BE2C (cell line): ENCODE data around the gene UGDH.

ENCODE experiments used
- DNase-seq: peaks from one replicate; pipeline ENCODE4 v3.0.0-alpha.2; 2020
- H3K27me3 ChIP-seq: fragments of 250-450 bp; sonication (Bioruptor Pico); 2 replicates; pipeline ENCODE4 v1.5.1; 2020; ENCODE audit warnings: mild to moderate bottlenecking
- H3K36me3 ChIP-seq: fragments of 250-450 bp; sonication (Bioruptor Pico); 2 replicates; pipeline ENCODE4 v1.5.1; 2020; ENCODE audit warnings: mild to moderate bottlenecking
- H3K4me1 ChIP-seq: fragments of 250-450 bp; sonication (Bioruptor Pico); 2 replicates; pipeline ENCODE4 v1.5.1; 2020
- H3K4me3 ChIP-seq: 2 replicates; pipeline ENCODE4 v1.5.1; 2011; ENCODE audit warnings: low read depth, low read length
- H3K9me3 ChIP-seq: fragments of 250-450 bp; sonication (Bioruptor Pico); 2 replicates; pipeline ENCODE4 v1.5.1; 2020
- TF ChIP-seq, protein P1 (sequence below): IDR thresholded peaks from 2 replicates; pipeline ENCODE4 v1.5.1; 2012; ENCODE audit warnings: mild to moderate bottlenecking, low read depth, low read length

Gene UGDH

DNA sequence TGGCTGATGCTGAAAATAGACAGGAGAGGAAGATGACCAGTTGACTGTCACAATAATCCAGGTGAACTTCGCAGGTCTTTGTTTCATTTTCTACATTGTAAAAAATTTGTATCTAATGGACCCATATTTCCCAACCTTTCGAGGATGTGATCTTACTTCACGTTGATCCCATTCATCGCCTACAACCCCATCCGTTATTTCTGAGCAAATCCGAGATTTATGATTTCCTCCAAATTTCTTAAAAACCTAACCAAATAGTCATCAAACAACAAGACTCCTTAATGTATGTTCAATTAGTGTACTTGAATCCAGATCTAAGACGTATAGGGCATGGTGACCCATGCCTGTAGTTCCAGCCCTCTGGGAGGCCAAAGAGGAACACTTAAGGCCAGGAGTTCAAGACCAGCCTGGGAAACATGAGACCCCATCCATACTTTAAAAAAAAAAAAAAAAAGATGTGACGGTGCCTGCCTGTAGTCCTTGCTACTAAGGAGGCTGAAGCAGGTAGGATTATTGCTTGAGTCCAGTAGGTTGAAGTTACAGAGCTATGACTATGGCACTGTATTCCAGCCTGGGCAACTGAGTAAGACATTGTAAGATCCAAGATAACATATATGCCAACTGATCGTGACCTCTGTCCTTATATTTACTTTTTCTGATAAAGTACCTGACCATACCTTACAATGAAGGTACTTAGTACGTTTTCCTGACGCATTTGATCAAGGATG, 74.2 kb downstream of the UGDH start:
- TF ChIP-seq, protein P1, sequence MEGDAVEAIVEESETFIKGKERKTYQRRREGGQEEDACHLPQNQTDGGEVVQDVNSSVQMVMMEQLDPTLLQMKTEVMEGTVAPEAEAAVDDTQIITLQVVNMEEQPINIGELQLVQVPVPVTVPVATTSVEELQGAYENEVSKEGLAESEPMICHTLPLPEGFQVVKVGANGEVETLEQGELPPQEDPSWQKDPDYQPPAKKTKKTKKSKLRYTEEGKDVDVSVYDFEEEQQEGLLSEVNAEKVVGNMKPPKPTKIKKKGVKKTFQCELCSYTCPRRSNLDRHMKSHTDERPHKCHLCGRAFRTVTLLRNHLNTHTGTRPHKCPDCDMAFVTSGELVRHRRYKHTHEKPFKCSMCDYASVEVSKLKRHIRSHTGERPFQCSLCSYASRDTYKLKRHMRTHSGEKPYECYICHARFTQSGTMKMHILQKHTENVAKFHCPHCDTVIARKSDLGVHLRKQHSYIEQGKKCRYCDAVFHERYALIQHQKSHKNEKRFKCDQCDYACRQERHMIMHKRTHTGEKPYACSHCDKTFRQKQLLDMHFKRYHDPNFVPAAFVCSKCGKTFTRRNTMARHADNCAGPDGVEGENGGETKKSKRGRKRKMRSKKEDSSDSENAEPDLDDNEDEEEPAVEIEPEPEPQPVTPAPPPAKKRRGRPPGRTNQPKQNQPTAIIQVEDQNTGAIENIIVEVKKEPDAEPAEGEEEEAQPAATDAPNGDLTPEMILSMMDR: no peak
- Histone ChIP-seq H3K27me3 (no peaks in the 10 kb centered on the region), H3K4me1 (peaks cover 3% of the 10 kb centered on the region; the same call in 1 of the 2 replicates), H3K4me3 (no peak overlapping the region), H3K36me3 (peaks cover 75% of the 10 kb centered on the region), H3K9me3 (no peaks in the 10 kb centered on the region)
- DNase-seq: no peak

DNA sequence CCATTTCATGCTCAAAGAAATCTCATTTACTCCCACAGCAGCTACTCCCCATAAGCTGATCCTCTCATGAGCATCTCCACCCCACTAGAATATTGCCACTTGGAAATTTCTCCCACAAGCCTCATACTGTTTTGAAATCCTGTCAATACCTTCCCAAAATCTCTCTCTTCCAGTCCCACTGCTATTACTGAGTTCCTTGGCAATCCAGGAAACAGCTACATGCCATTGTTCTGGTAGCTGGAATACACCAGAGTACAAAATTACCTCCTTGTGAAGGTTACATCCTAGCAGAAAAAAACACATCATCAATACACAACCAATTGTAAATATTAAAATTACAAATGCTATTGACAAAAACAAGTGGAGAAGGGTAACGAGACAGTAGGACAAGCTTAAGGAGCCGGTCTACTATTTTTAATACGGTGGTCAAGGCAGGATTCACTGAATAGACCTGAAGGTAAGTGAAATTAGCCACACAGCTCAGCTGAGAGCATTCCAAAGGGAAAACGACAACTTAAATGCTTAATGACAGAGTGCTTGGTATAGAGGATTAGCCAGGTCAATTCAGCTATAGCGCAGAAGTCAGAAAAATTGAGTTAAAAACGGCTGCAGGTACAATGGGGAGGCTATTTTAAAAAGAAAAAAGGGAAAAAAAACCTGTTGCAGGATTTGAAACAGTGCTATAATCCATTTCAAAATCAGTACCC, 74.9 kb downstream of the UGDH start:
- no peaks in the 10 kb centered on the region for H3K27me3 ChIP-seq
- DNase-seq: no peak
- peaks cover 68% of the 10 kb centered on the region for H3K36me3 ChIP-seq
- no peak overlapping the region for H3K4me3 ChIP-seq
- H3K9me3 ChIP-seq: no peaks in the 10 kb centered on the region
- TF ChIP-seq, protein P1: no peak
- peaks cover 3% of the 10 kb centered on the region; the same call in 1 of the 2 replicates for H3K4me1 ChIP-seq

DNA sequence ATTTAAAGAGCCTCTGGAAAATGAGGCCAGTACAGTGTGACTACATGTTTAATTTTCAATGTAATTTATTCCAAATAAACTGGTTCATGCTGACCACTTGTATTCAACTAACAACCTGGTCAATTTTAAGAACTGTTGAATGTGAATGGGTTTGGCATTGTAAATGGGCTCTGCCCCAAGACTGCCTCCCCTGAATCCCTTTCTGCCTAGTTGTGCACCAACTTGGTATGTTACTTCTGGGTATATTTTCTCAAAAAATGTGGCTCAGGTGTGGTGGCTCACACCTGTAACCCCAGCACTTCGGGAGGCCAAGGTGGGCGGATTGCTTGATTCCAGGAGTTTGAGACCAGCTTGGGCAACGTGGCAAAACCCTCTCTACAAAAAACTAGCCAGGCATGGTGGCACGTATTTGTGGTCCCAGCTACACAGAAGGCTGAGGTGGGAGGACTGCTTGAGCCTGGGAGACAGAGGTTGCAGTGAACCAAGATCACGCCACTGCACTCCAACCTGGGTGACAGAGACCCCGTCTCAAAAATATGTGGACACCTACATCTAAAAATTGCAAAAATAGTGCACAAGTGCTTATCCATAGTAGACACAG, 75.7 kb downstream of the UGDH start:
- H3K27me3 ChIP-seq: no peaks in the 10 kb centered on the region
- DNase-seq: no peak
- TF ChIP-seq, protein P1: no peak
- peaks cover 60% of the 10 kb centered on the region for H3K36me3 ChIP-seq
- H3K9me3 ChIP-seq: no peaks in the 10 kb centered on the region
- peaks cover under 1% of the 10 kb centered on the region; the same call in 1 of the 2 replicates for H3K4me1 ChIP-seq
- no peak overlapping the region for H3K4me3 ChIP-seq

DNA sequence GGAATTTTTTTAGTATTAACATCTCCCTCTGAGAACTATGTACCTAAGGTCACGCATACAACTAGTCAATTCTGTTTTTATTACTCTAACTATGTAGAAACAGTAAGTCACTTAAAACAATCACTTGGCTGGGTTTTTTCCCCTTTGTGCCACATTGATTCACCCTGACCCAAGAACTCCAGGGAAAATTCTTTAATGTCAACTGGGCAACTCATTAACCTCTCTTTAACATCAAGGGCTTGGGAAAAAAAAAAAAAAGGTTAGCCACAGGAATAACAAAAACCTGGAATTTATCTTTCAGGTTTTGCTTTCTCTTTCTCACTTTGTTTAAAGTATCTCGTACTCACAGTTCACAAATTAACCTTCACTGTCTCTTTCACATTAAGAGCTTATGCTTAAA, 76.6 kb downstream of the UGDH start:
- DNase-seq: no peak
- peaks cover 51% of the 10 kb centered on the region for H3K36me3 ChIP-seq
- no peak overlapping the region for H3K4me3 ChIP-seq
- no peaks in the 10 kb centered on the region for H3K27me3 ChIP-seq
- TF ChIP-seq, protein P1: no peak
- H3K9me3 ChIP-seq: no peaks in the 10 kb centered on the region
- H3K4me1 ChIP-seq: no peaks in the 10 kb centered on the region
